ENCODE results near the gene STON2.

DNA sequence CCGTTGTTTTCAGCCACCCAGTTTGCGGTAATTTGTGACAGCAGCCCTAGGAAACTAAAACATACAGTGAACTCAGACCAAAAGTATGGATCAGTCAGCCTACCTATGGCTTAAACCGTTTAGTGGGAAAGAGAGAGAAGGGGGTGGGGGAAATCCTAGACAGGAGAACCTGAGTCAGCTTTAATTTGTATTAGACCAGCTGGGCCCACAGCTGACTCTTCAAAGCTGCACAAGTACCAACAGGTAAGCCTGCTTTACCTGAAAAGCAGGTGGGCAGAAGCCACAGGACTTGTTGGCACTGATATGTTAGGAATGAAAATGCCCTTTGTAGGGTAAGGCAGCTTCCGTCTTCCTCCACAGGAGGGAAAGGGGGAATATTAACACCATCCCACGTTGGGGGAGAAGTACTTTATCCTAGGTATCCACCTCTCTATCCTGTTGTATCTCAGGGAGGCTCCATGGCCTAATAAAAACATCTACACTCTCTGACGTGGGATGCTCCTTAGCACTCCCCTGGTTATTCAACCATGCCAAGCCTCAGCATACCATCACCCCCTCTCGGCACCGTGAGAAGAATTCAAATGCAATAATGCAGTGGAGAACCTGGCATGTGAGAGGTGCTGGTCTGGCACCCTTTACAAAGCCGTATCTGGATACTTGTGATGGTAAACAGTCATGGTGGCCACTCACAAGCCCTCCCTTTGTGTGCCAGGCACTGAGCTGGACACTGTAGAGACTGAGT lies 70.3 kb downstream of the STON2 start:
- TF ChIP-seq CTCF (IDR thresholded peaks at IDR 0.05) (no peak), POLR2A (IDR thresholded peaks at IDR 0.05) (no peak)

Data from uterus (tissue), 2 donors.